Thyroid gland (tissue), 4 donors: ENCODE data around the gene PEPD. TPM values are rescaled to one million over a fixed set of nuclear protein-coding genes. Genes with fewer than 3 reads are reported as not detected.

Experiments used
- DNase-seq, 2 donors: peaks; one replicate each; pipeline ENCODE4 v3.0.0-alpha.2; 2019
- H3K27ac ChIP-seq, 3 donors: fragments of 200-600 bp; sonication (generic); 1 replicate in 2 of 3; 2 replicates in 1 of 3; pipeline ENCODE4 v1.5.1; 2016 to 2019; ENCODE audit warnings: mild to moderate bottlenecking in 1 of 3, moderate library complexity in 1 of 3
- H3K27me3 ChIP-seq: fragments of 200-600 bp; sonication (generic); one replicate; pipeline ENCODE4 v1.5.1; 2019
- H3K36me3 ChIP-seq, 2 donors: fragments of 200-600 bp; sonication (generic); one replicate each; pipeline ENCODE4 v1.5.1; 2016 to 2019
- H3K4me1 ChIP-seq, 2 donors: fragments of 200-600 bp; sonication (generic); one replicate each; pipeline ENCODE4 v1.5.1; 2017 to 2019
- H3K4me3 ChIP-seq, 3 donors: fragments of 200-600 bp; sonication (generic); replicated peaks in 1 of 3; 1 replicate in 2 of 3; 2 replicates in 1 of 3; pipeline ENCODE4 v1.5.1; 2016; ENCODE audit warnings: mild to moderate bottlenecking in 1 of 3
- H3K9me3 ChIP-seq: fragments of 200-600 bp; sonication (generic); one replicate; pipeline ENCODE4 v1.5.1; 2017
- CTCF ChIP-seq, 6 experiments: fragments of 200-600 bp in 3 of 6; fragments of 450-650 bp in 3 of 6; sonication (generic) in 3 of 6; IDR thresholded peaks; one replicate each; pipeline ENCODE4 v1.5.1; 2016 to 2019; ENCODE audit warnings: antibody characterized with exemption in 6 of 6, mild to moderate bottlenecking in 2 of 6, inconsistent platforms in 1 of 6, moderate library complexity in 1 of 6
- POLR2A ChIP-seq, 2 donors: fragments of 450-650 bp; IDR thresholded peaks; one replicate each; pipeline ENCODE4 v1.6.1; 2017; ENCODE audit warnings: antibody characterized with exemption in 2 of 2, mild to moderate bottlenecking in 2 of 2, moderate library complexity in 1 of 2
- WGBS, 2 donors: methylation state at CpG; one replicate each; pipeline ENCODE4 v1.1.5; 2017; 5-methylcytosine and 5-hydroxymethylcytosine counted together
- intact Hi-C: fragments of 100-400 bp; cut with DNase I; formaldehyde crosslinking; loops from one replicate; pipeline ENCODE4 v1.15.1; 2023
- total RNA-seq, 4 donors: library from RNA; depleted of rRNA; stranded (reverse); fragments of >200 nt; gene quantifications; one replicate each; pipeline ENCODE4 v1.2.3, GENCODE V29; 2016

Gene PEPD
- total RNA-seq, 4 donors from 2014 or later, result 76.8 to 121 (median 102) TPM

- no peak for DNase-seq
- H3K27me3 ChIP-seq, result no peaks in the 10 kb centered on the region
- 85 to 90% methylated on average over 11 to 13 of the region's 13 CpGs for whole genome bisulfite sequencing, 2 donors
- H3K9me3 ChIP-seq, result no peaks in the 10 kb centered on the region
- intact Hi-C loops, result no loop called here
- no peaks in the 10 kb centered on the region for H3K4me1 ChIP-seq
- no peak overlapping the region for H3K27ac ChIP-seq
- TF ChIP-seq CTCF (IDR thresholded peaks at IDR 0.05), result no peak
- TF ChIP-seq POLR2A (IDR thresholded peaks at IDR 0.05), result no peak
- no peaks in the 10 kb centered on the region for H3K36me3 ChIP-seq
- no peak overlapping the region for H3K4me3 ChIP-seq
These were observed 50.2 kb downstream of the PEPD start for GRCh38 chr19:33471111-33471996.

GRCh38 chr19:33470686-33471085 is 50.9 kb downstream of the PEPD start:
- 86 to 92% methylated on average over 5 of the region's 5 CpGs for WGBS, 2 donors
- TF ChIP-seq POLR2A (IDR thresholded peaks at IDR 0.05), result no peak
- TF ChIP-seq CTCF (IDR thresholded peaks at IDR 0.05), result no peak
- no peaks in the 10 kb centered on the region for H3K4me1 ChIP-seq
- no peak overlapping the region for H3K27ac ChIP-seq
- no peaks in the 10 kb centered on the region for H3K9me3 ChIP-seq
- no peak for DNase-seq
- no peaks in the 10 kb centered on the region for H3K36me3 ChIP-seq
- no peaks in the 10 kb centered on the region for H3K27me3 ChIP-seq
- intact Hi-C loops, result no loop called here
- H3K4me3 ChIP-seq, result no peak overlapping the region

GRCh38 chr19:33470040-33470330 is 51.6 kb downstream of the PEPD start:
- H3K4me3 ChIP-seq, result no peak overlapping the region
- H3K27ac ChIP-seq, result no peak overlapping the region
- H3K9me3 ChIP-seq, result no peaks in the 10 kb centered on the region
- H3K27me3 ChIP-seq, result no peaks in the 10 kb centered on the region
- TF ChIP-seq CTCF (IDR thresholded peaks at IDR 0.05) (no peak), POLR2A (IDR thresholded peaks at IDR 0.05) (no peak)
- H3K4me1 ChIP-seq, result no peaks in the 10 kb centered on the region
- no peaks in the 10 kb centered on the region for H3K36me3 ChIP-seq
- WGBS, 2 donors, result 89% methylated on average over 7 of the region's 7 CpGs
- no peak for DNase-seq
- intact Hi-C loops, result no loop called here

- Histone ChIP-seq H3K27me3 (no peaks in the 10 kb centered on the region), H3K36me3 (no peaks in the 10 kb centered on the region), H3K9me3 (no peaks in the 10 kb centered on the region), H3K4me1 (no peaks in the 10 kb centered on the region), H3K4me3 (no peak overlapping the region), H3K27ac (no peak overlapping the region)
- 89 to 90% methylated on average over 20 of the region's 20 CpGs for WGBS, 2 donors
- intact Hi-C loops, result no loop called here
- no peak for TF ChIP-seq POLR2A (IDR thresholded peaks at IDR 0.05)
- no peak for TF ChIP-seq CTCF (IDR thresholded peaks at IDR 0.05)
- no peak for DNase-seq
These were observed 52.2 kb downstream of the PEPD start for GRCh38 chr19:33469171-33470039.
